ENCODE results near the gene UBE2V1.
"Not testable (repeated sequence)": the region's sequence is repeated elsewhere in the genome, so short reads cannot be mapped to it uniquely, and the experiment has no call there.

Gene UBE2V1

DNA sequence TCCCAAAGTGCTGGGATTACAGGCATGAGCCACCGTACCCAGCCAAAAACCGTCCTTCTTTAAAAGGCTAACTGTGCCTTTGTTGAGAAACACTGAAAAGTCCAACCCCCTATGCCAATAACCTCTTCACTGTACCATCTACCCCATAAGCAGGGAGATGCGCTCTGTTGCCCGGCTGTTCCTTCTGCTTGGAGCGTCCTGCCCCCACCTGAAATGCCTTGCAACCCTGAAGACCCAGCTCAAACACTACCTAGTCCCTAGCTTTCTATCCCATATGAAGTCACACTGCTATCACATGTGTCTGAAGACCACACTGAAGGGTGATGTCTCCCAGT is 27.8 kb downstream of the UBE2V1 start:
- Histone ChIP-seq H3K36me3 (ENCODE audit: control insufficient read depth, insufficient read depth, low read length) (no peaks in the 10 kb centered on the region), H3K4me3 (ENCODE audit: low read depth, low read length) (no peak overlapping the region), H3K79me2 (peaks cover 10% of the 10 kb centered on the region), H3K27me3 (ENCODE audit: control insufficient read depth, insufficient read depth, low read length) (no peaks in the 10 kb centered on the region), H3K9me3 (ENCODE audit: control insufficient read depth, low read length) (no peaks in the 10 kb centered on the region), H3K4me1 (peaks cover 26% of the 10 kb centered on the region), H3K27ac (peak overlapping the region; percentile 55), H2AFZ (no peak overlapping the region), H3K4me2 (ENCODE audit: low read length) (no peak overlapping the region), H3K9ac (no peak overlapping the region)
- no peak for TF ChIP-seq CTCF (IDR thresholded peaks at IDR 0.05)

- no peak overlapping the region for H3K4me2 ChIP-seq (ENCODE audit: low read length)
- TF ChIP-seq CTCF (IDR thresholded peaks at IDR 0.05), result no peak
- H3K4me3 ChIP-seq (ENCODE audit: low read depth, low read length), result no peak overlapping the region
- H2AFZ ChIP-seq, result no peak overlapping the region
- H3K36me3 ChIP-seq (ENCODE audit: control insufficient read depth, insufficient read depth, low read length), result no peaks in the 10 kb centered on the region
- no peaks in the 10 kb centered on the region for H3K9me3 ChIP-seq (ENCODE audit: control insufficient read depth, low read length)
- no peak overlapping the region for H3K9ac ChIP-seq
- H3K79me2 ChIP-seq, result peaks cover 7% of the 10 kb centered on the region
- H3K27ac ChIP-seq, result no peak overlapping the region
- H3K27me3 ChIP-seq (ENCODE audit: control insufficient read depth, insufficient read depth, low read length), result no peaks in the 10 kb centered on the region
- peaks cover 25% of the 10 kb centered on the region for H3K4me1 ChIP-seq
Observed at GRCh38 chr20:50083034-50083433, 29.9 kb downstream of the UBE2V1 start.

- not testable (repeated sequence) for H2AFZ ChIP-seq; H3K4me2 ChIP-seq (ENCODE audit: low read length); H3K9me3 ChIP-seq (ENCODE audit: control insufficient read depth, low read length); H3K27me3 ChIP-seq (ENCODE audit: control insufficient read depth, insufficient read depth, low read length); H3K36me3 ChIP-seq (ENCODE audit: control insufficient read depth, insufficient read depth, low read length); H3K79me2 ChIP-seq; H3K27ac ChIP-seq; H3K4me3 ChIP-seq (ENCODE audit: low read depth, low read length); H3K9ac ChIP-seq
- peaks cover 15% of the 10 kb centered on the region for H3K4me1 ChIP-seq
Observed at GRCh38 chr20:50082056-50082455, 30.9 kb downstream of the UBE2V1 start.

DNA sequence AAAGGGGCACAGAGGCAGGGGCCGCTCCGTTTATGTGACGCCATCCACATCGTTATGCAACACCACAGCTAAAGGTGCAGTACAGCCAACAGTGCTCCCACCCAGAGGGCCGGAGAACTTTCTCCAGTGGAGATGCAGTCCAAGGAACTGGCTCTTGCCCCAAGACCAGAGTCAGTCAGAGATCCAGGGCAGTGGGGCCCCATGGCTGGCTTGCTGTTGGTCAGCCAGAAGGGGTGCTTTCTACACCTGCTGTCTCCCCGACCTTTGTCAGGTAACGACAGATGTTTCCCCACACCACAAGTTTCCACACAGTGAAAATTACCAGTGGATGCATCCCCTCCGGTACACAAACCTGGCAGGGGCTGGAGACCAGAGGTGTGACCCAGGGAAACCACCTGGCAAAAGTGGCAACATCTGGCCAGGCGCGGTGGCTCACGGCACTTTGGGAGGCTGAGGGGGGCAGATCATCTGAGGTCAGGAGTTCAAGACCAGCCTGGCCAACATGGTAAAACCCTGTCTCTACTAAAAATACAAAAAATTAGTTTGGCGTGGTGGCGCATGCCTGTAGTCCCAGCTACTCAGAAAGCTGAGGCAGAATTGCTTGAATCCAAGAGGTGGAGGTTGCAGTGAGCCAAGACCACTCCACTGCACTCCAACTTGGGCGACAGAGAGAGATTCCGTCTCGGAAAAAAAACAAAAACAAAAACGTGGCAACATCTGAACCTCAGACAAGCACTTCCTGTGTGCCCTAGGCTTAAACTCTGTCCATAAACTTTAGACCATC is 34.9 kb downstream of the UBE2V1 start:
- no peaks in the 10 kb centered on the region for H3K9me3 ChIP-seq (ENCODE audit: control insufficient read depth, low read length)
- no peaks in the 10 kb centered on the region for H3K27me3 ChIP-seq (ENCODE audit: control insufficient read depth, insufficient read depth, low read length)
- H2AFZ ChIP-seq, result no peak overlapping the region
- peaks cover 5% of the 10 kb centered on the region for H3K4me1 ChIP-seq
- no peaks in the 10 kb centered on the region for H3K79me2 ChIP-seq
- no peak overlapping the region for H3K9ac ChIP-seq
- no peak overlapping the region for H3K4me2 ChIP-seq (ENCODE audit: low read length)
- H3K4me3 ChIP-seq (ENCODE audit: low read depth, low read length), result no peak overlapping the region
- TF ChIP-seq CTCF (IDR thresholded peaks at IDR 0.05), result no peak
- H3K36me3 ChIP-seq (ENCODE audit: control insufficient read depth, insufficient read depth, low read length), result no peaks in the 10 kb centered on the region
- H3K27ac ChIP-seq, result no peak overlapping the region

DNA sequence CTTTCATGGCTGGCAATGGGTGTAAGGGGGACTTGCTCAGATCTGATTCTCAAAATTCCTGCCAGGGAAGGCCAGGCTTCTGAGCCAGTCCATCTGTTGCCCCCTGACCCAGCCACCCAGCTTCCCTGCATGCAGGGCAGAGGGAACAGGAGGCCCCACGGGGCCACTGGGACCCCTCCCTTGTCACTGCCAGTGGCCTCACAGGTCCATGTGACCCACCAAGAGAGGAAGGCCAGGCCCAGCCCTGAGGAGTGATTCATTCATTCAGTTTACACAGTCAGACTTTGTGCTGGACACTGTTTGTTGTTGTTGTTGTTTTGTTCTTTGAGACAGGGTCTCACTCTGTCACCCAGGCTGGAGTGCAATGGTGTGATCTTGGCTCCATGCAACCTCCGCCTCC is 39.5 kb downstream of the UBE2V1 start:
- no peaks in the 10 kb centered on the region for H3K36me3 ChIP-seq (ENCODE audit: control insufficient read depth, insufficient read depth, low read length)
- no peak overlapping the region for H3K4me2 ChIP-seq (ENCODE audit: low read length)
- no peak overlapping the region for H3K4me3 ChIP-seq (ENCODE audit: low read depth, low read length)
- H3K27me3 ChIP-seq (ENCODE audit: control insufficient read depth, insufficient read depth, low read length), result no peaks in the 10 kb centered on the region
- no peak overlapping the region for H3K9ac ChIP-seq
- no peak for TF ChIP-seq CTCF (IDR thresholded peaks at IDR 0.05)
- peaks cover 5% of the 10 kb centered on the region for H3K4me1 ChIP-seq
- H2AFZ ChIP-seq, result no peak overlapping the region
- no peaks in the 10 kb centered on the region for H3K79me2 ChIP-seq
- no peak overlapping the region for H3K27ac ChIP-seq
- no peaks in the 10 kb centered on the region for H3K9me3 ChIP-seq (ENCODE audit: control insufficient read depth, low read length)
